HT1080 (cell line): ENCODE results near the gene C12orf56. TPM values are rescaled to one million over a fixed set of nuclear protein-coding genes. Genes with fewer than 3 reads are reported as not detected.
A peak's percentile ranks its signal among the peaks of the same experiment; 100 is the strongest.
"Not testable (repeated sequence)": the region's sequence is repeated elsewhere in the genome, so short reads cannot be mapped to it uniquely, and the experiment has no call there.

Experiments used
- DNase-seq: peaks from one replicate; pipeline ENCODE4 v3.0.0-alpha.2; 2015; ENCODE audit warnings: low read depth
- small RNA-seq: library from RNA; depleted of rRNA; stranded (forward); fragments of <200 nt; gene quantifications from one replicate; pipeline ENCODE3, GENCODE V24; 2014
- total RNA-seq: library from RNA; depleted of rRNA; stranded (reverse); fragments of >200 nt; shearing (Covaris generic); gene quantifications from 2 replicates; pipeline ENCODE4 v1.2.3, GENCODE V29; 2014; rRNA removed

C12orf56 gene
- total RNA-seq, 1 experiment from 2014 or later: not detected

DNA sequence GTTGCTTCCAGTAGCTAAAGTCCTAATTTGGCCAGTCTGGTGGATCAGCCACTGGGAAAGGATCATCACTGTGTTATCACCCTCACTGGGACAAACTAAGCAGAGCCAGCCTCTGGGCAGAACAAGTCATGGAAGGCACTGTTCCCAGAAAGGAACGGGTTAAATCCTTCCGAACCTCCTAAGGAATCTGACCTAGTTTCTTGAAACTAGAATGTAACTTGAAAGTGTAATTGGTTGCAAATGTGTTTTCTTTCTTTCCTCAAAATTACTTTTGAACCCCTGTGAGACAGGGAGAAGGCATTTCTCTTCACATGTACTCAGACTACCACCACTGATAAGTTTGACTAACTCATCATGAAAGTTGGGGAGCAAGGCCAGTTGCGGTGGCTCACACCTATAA lies 149.8 kb downstream of the C12orf56 start:
- no peak for DNase-seq

DNA sequence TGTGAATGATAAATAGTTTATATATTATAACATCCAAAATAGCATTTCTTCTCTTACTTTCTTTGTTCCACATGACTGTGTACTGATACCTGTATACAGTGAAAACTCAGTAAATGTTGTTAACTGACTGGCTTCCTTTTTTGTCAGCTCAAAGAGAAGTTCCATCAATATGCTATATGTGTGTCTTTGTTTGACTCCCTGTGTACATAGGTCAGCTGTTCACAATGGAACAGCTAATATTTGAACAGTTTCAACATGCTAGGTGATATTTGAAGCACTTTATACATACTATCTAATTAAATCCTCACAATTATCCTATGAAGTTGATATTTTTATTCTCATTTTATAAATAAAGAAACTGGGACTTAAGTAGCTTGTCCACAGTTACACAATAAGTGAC lies 153.2 kb downstream of the C12orf56 start:
- DNase-seq: no peak

DNA sequence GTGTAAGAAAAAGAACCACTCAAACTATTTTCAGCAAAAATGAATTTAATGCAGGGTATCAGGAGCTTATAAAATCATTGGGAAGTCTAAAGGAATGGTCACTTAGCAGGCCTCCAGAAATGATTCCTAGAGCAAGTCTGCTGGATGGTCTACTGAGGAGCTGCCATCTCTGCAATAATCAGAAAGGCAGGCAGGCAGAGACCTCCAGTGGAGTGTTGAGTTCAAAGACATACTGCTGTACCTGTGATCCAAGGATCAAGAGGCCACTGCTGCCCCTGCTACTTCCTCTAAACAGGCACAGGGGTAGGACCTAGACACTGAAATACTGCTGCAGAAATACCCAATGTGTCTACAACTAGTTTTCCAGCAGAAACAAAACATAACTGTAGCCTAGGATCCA lies 154.0 kb downstream of the C12orf56 start:
- DNase-seq: peak; percentile 29

DNA sequence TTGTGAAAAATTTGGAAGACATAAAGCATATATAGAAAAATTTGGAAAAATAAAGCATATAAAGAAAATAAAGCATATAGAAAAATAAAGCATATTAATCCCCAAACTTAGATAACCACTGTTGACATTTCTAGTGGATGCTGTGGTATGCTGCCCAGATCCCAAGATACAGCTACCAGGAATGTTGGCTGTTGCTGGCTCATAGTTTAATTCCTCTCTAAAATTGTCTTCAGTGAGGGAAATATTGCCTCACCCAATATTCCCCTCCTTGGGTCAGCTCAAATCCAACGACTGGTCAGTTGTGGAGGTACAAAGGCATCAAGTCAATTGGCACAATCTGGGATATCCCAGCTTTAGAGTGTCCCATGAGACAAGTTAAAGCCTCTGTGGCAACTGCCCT lies 158.4 kb downstream of the C12orf56 start:
- no peak for DNase-seq

DNA sequence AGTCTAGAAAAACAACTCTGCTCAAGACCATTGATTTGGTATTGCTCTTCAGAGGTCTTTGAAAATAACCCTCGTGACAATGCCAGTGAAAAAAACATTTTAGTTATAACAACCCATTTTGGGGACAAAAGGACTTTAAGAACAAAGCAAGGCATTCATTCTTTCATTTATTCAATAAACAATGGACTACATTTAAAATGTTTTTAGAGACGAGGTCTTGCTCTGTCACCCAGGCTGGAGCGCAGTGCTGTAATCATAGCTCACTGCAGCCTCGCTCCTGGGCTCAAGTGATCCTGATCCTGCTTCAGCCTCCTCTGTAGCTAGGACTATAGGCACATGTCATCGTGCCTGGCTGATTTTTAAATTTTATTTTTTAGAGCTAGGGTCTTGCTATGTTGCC lies 160.8 kb downstream of the C12orf56 start:
- DNase-seq: no peak

DNA sequence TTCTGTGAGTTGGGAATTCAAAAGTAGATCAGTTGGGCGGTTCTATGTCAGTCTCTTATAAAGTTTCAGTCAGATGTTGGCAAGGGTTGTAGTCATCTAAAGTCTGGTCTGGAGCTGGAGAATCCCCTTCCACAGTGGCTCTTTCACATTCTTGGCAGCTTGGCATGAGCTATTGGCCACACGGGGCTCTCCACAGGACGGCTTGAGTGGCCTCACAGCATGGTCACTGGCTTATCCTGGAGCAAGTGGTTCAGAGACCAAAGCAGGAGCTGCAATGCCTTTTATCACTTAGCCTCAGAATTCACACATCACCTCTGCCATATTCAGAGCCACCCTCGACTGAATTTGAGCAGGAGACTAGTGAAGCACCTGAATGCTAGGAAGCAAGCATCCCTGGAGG lies 161.3 kb downstream of the C12orf56 start:
- no peak for DNase-seq

DNA sequence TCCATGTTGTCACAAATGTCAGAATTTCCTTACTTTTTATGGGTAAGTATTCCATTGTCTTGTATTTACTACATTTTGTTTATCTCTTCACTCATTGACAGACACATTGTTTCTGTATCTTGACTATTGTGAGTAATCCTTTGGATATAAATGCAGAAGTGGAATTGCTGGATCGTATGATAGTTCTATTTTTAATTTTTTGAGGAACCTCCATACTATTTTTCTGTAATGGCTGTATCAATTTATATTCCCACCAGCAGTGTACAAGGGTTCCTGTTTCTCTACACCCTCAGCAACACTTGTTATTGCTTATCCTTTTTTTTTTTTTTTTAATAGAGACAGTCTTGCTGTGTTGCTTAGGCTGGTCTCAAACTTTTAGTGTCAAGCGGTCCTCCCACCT lies 164.9 kb downstream of the C12orf56 start:
- DNase-seq: no peak

DNA sequence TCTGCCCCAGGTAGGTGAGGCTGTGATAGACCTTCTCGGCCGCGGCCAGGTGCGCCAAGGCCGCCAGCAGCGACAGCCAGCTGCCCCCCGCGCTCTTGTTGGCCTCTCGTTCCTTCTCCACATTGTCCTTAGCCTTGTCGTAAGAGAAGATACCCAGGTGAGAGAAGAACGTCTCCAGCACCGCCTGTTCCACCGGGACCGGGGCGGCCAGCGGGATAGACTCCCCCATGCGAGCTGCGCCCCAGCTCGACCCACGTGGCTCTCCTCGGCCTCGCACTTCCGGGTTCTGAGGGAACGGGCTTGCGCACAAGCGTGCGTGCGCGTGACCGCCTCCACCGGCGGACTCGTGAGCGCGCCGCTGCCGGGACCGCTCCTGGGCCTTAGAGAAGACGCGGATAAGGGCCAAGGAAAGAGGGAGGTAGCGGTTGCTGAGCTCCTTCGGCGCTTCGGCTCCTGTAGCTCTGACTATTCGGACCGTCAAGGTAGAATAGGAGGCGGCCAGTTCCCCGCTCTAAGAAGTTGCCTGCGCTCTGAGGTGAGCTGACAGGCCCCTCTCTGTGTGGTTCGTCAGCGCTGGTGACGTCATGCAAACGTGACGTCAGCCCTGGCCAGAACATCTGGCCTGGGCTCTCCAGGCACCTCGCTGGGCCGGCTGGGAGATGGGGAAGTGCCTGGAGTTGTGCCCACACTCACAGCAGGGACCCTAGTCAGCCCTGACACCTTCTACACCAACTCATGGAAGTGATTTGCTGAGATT lies 168.4 kb downstream of the C12orf56 start, which contains the start of gene KICS2:
TSS of gene KICS2 (minus strand) at position 288 of the 757 bp plus-strand sequence. CDS start at position 229, 59 bp downstream.
- peak; percentile 91 for DNase-seq

DNA sequence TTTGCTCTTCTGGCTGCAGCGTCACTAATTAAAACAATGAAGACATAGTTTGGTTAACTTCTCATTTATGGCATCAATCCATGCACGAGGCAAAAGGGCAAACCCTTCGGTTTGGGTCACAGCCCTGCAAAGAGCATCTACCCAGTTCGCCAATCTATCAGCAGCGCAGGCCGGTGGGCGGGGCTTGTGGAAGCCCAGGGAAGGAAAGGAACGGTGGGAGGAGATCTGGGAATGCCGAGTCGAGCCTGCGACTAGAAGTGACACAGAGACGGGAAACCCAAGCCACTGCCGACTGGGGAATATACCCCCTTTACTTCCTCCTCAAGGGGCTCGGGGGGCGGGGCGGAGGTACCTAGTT lies 168.9 kb downstream of the C12orf56 start:
- peak; percentile 83 for DNase-seq

DNA sequence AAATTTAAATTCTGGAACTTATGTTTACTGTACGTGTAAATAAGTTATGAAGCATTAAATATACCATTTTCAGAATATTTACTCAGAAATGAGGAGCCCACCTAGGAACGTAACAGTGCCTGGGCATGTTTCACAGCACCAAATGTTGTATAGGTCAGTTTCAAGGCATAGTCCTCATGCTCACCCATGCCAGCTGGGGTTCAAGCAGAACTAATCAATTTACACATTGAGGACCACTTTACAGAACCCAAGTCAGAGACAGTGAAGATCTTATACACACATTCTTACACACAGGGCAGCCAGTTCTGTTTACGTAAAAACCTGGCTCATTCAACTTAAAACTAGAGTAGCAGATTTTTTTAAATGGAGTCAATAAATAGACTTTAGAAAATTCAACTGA lies 170.5 kb downstream of the C12orf56 start:
- DNase-seq: no peak

DNA sequence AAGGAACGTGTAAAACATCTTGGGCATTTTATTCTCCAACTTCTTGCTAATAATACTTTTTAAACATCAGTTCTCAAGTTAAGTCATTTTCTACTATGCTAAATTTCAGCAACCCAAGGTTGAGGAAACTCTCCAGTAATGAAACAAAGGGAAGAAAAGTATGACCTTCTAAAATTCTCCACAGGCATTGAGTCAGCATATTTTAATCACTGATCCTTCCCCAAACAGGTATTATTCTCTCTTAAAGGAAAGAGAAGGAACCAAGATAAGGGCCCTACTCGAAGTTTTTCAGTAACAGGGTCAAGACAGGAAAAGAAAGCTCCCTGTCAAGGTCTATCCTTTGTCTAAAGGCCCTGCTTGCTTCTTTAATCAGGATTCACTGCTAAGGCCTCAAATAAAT lies 171.4 kb downstream of the C12orf56 start:
- no peak for DNase-seq

DNA sequence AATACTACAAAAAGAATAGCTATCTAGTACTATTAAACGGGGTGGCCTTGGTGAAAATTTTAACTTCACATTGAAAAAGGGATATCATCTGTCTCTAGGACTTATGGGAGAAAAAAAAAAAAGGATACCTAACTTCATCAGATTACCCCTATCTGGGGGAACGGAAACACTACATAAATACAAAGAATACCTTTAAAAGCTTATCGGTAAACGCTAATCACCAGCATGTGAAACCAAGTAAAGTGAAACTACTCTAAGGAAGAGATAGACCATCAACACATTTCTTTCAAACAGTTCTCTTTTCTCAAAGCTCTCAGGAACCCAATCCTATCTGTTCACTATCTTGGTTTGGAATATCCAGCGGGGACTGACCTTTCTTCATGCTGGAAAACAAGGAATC lies 172.0 kb downstream of the C12orf56 start:
- DNase-seq: no peak

DNA sequence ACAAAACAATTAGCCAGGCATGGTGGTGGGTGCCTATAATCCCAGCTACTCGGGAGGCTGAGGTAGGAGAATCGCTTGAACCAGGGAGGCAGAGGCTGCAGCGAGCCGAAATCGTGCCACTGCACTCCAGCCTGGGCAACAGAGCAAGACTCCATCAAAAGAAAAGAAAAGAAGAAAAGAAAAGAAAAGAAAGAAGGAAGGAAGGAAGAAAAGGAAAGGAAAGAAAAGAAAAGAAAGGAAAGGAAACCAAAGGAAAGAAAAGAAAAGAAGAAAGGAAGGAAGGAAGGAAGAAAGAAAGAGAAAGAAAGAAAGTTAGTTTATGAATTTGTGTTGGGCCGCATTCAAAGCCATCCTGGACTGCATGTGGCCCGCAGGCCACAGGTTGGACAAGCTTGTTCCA lies 172.9 kb downstream of the C12orf56 start:
- not testable (repeated sequence) for DNase-seq

DNA sequence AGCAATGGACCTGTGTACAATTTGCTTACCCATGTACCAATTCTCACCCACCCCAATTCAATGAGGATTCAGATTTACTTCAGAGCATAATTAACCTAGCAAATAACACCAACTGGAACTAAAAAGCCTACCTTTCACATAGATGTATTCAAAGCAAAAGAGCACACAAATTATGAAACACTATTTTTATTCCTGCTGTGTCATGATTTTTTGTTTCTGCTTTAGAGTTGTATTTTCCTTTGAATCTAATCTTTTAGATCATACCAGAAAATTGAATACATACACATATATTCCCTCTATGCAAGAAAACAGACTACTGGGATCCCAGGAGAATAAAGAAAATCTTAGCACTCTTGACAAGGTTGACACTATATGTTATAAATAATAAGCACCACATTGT lies 174.3 kb downstream of the C12orf56 start:
- DNase-seq: no peak

Small RNAs within 50 kb of the gene (small RNA-seq; reads per million reads assigned to genes)
- gene RF01210 (not detected), gene RNU5A-7P (not detected)

Other genes with a start within 250 kb of the C12orf56 start
- gene KICS2, start 168.5 kb downstream of the C12orf56 start, total RNA-seq: 7.1 and 10.7 TPM in 2 replicates
- gene XPOT, start 13.6 kb upstream of the C12orf56 start, total RNA-seq: 88.9 and 93.3 TPM in 2 replicates
- 23.1 and 24.5 TPM in 2 replicates for gene TBK1, start 61.4 kb upstream of the C12orf56 start, total RNA-seq
- gene RASSF3, start 219.7 kb upstream of the C12orf56 start, total RNA-seq: 16.5 and 19.7 TPM in 2 replicates